Posterior vena cava (tissue), 2 donors: ENCODE results near the gene FOXJ1. TPM values are rescaled to one million over a fixed set of nuclear protein-coding genes. Genes with fewer than 3 reads are reported as not detected.
"Not testable (repeated sequence)": the region's sequence is repeated elsewhere in the genome, so short reads cannot be mapped to it uniquely, and the experiment has no call there.

Experiments
- DNase-seq: peaks from one replicate; pipeline ENCODE4 v3.0.0-alpha.2; 2020; ENCODE audit warnings: low spot score
- intact Hi-C, 2 donors: fragments of 100-400 bp; cut with DNase I; formaldehyde crosslinking; loops; one replicate each; pipeline versions ENCODE4 v1.14.1 to v1.14.2; 2022 to 2023
- long read RNA-seq, 2 donors: library from polyadenylated mRNA; unstranded; transcript quantifications; one replicate each; pipeline ENCODE4 v2.0.0, GENCODE V29; 2020 to 2021
- total RNA-seq, 2 donors: library from RNA; stranded (reverse); fragmentation: NEBNext Ultra II Directional; extraction: Animal tissue kit (Norgen Biotek cat#: 25700); gene quantifications; one replicate each; pipeline ENCODE4 v1.2.1, GENCODE V29; 2021
- donor health status: DM: yes; HTN: yes; CAD: no.
- donor health status: DM: yes; HTN: yes; CAD: no.

FOXJ1 gene
- total RNA-seq: not detected
- long read RNA-seq, donor 1: 0 reads
- long read RNA-seq, donor 2: 0 reads

- intact Hi-C loops: loop anchor here in 1 of 2 donors (5.0 kb wide), 1 partner anchor 601 kb away; no protein-coding TSS in a partner anchor
- peak; percentile 96 for DNase-seq
These were observed at the start of gene FOXJ1 for GRCh38 chr17:76141212-76142038. TSS of gene FOXJ1 (minus strand) at chr17:76141245. CDS start at chr17:76140395, 850 bp downstream.

GRCh38 chr17:76189741-76190140, 48.7 kb upstream of the FOXJ1 start:
- DNase-seq: no peak
- intact Hi-C loops: no loop called here

DNA sequence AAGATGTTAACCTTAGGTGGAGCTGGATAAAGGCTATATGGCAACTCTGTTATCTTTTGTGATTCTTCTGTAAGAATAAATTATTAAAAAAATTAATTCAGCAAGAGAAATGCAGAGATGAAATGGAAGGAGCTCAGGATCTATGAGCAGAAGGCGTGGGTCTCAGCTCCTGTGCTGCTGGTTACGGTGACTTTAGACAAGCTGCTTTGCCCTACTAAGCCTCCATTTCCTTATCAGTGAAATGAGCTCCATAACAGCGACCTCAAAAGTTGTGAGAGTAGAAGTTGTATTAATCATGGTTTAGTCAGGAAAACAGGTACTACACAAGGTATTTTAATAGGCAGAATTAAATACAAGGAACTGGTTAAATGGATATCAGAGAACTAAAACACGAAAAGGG, 48.2 kb upstream of the FOXJ1 start:
- DNase-seq: no peak
- intact Hi-C loops: no loop called here

GRCh38 chr17:76188213-76189016, 47.4 kb upstream of the FOXJ1 start:
- intact Hi-C loops: no loop called here
- DNase-seq: no peak

- intact Hi-C loops, DNase-seq: not testable (repeated sequence)
These were observed 45.7 kb upstream of the FOXJ1 start for GRCh38 chr17:76186774-76187173.

DNA sequence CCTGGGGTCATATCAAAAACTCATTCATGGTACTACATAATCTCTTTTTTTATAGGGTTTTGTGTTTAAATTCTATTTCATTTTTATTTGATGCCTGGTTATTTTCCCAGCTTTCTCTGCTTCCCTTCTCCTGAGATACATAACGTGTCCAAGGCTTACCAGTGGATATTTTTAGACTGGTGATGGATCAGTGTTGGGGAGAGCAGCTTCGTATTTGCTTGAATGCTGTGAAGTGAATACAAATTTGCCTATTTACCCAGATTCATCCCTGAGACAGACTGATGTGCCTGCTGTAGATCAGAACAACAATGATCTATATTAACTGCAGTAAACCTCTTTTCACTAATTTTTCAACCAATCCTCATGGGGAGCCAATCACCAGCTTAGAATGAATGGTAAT, 43.2 kb upstream of the FOXJ1 start:
- no peak for DNase-seq
- intact Hi-C loops: no loop called here

DNA sequence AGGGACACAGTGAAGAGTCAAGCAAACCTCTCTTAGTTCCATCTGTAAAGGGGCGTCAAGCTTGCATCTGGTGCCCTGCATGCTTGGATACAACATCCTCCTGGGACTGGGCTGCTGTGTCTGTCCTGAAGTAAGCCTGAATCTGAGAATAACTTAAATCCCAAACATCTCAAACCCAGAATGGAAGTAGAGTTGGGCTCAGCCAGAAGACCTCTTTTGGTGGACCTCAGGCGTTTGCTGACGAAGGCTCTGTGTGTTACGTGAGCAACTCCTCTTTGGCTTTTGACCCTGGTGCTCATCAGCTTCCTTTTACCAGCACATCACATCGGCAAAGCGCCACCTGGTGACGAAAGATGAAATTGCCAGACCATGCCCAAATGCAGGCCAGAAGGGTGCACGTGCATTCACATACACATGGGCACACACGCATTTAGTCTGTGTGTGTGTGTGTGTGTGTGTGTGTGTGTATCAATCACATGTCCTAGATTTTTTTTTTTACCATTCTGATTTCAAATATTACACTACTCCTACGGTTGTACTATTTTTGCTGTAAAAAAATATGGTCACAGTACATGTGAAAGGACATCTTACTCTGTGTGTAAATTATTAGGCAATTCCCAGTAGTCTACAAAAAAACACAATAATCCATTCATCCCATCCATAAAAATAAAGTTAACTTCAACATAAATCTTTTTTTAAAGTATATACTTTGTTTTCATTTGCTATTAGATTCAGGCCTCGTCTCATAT, 41.1 kb upstream of the FOXJ1 start:
- intact Hi-C loops: no loop called here
- DNase-seq: peak; percentile 96

DNA sequence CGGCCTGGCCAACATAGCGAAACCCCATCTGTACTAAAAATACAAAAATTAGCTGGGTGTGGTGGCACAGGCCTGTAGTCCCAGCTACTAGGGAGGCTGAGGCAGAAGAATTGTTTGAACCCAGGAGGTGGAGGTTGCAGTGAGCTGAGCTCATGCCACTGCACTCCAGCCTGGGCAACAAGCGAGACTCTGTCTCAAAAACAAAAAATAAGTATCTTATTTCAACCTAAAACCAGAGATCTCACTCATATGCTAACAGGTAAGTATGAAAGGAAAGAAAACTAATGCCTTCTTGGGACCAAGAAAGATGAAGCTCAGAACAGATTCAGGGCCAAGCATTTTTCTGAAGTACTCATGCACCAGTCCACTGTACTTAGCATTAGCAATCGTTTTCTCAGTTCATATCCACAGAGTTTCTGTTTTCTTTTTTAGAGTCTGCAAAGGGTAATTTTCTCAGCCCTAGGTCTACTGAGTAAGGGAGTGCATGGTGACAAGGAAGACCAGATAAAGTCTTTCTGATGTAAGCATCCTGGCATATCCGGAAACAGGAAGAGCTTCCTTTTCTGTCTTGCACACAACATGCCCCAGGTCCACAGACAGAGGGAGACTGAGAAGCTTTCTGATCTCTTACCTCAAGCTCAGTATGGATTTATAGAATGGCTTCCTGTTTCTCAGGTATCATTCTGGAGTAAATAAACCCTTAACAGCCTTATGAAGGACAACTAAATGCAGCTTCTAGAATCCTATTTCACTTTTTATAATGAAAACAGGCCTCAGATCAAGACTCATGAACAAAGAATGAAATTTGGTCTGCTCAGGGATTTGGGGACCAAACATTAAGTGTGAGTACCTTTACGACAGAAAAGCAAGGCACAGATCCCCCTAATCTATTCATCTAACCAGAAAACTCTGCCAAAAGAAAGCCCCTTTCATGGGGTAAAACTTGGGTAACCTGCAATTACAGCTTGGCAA, 38.7 kb upstream of the FOXJ1 start:
- intact Hi-C loops: loop anchor here in 1 of 2 donors (5.0 kb wide), 1 partner anchor 47 kb away; no protein-coding TSS in a partner anchor
- no peak for DNase-seq

DNA sequence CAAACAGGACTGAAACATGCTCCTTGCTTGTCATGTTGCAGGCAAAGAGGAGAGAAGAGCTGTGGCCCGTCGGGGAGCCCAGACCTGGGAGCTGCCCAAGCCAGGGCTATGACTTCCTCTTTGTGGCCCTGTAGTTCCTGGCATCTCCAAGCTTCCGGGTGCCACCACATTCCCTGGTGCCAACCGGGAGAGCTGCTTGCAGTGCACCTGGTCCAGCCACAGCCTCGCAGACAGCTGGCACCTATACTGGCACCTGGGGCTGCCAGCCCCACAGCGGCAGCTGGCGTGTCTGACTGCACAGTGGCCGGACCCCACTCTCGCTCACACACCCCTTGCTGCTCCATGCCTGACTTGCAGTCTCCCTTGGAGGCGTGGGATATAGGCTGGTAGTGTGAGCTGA, 37.1 kb upstream of the FOXJ1 start:
- no peak for DNase-seq
- intact Hi-C loops: loop anchor here in 1 of 2 donors (5.0 kb wide), 1 partner anchor 46 kb away; no protein-coding TSS in a partner anchor

DNA sequence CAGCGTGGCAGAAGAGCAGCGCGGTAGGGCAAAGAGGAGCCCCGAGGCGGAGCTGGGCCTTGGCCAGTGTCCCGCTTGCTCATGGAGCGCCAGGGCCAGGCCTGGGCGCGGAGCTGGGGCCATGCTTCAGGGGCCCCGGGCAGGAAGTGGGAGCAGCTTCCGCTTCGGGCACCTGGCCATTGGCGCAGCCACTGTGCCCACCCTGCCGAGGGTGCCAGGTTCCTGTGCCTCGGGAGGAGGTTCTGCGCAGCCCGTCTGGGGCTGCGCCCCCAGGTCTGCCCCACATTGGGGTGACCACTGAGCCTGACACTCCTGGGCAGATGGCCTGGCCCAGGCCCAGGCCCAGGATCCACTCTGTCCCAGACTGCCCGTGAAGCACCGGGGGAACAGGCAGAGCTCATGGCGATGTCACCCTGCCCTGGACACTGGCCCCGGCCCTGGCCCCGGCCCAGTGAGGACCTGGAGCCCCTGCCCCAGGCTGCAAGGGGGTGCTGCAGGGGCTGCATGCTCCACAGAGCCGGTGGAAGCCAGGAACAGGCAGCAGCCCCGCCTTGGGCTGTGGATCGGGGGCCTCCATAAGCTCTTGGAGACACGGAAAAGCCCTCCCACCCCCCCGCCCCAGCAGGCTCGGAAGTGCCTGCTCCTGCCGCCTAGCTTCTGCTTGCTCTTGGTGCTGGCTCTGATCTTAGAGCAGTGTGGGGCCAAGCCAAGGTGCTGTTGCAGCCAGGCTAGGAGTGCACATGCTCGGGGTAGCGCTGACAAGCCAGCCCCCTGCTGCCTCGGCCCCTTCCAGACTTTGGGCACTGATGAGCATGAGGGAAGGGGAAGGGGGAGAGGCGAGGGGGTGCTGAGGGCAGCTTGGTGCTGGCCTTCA, 35.9 kb upstream of the FOXJ1 start:
- intact Hi-C loops: loop anchor here in 1 of 2 donors (5.0 kb wide), 1 partner anchor 45 kb away; no protein-coding TSS in a partner anchor

GRCh38 chr17:76174037-76174436, 33.0 kb upstream of the FOXJ1 start:
- intact Hi-C loops: no loop called here
- DNase-seq: no peak

More for the DNA sequence above, 35.9 kb upstream of the FOXJ1 start:
- no peak for DNase-seq

DNA sequence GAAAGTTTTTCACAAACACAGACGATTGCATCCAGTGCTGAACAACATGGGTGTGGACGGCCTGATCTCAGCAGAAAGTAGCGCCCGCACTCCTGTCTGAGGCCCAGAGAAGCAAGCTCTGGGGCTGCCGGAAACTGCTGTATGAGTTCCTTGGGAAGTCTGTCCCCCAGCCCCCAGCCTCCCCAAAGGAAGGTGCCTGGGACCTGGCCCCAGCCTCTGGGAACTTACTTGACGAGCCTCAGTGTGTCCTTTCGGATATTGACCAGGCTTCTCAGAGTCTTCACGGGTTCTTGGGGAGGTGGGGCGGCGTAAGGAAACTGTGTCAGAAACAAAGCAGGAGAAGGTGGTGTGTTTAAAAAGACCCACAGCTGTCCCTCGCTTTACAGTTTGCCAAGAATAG, 32.4 kb upstream of the FOXJ1 start:
- DNase-seq: no peak
- intact Hi-C loops: no loop called here

GRCh38 chr17:76171706-76172105, 30.7 kb upstream of the FOXJ1 start:
- intact Hi-C loops: no loop called here
- DNase-seq: no peak

GRCh38 chr17:76170114-76170513, 29.1 kb upstream of the FOXJ1 start:
- DNase-seq: no peak
- intact Hi-C loops: no loop called here

DNA sequence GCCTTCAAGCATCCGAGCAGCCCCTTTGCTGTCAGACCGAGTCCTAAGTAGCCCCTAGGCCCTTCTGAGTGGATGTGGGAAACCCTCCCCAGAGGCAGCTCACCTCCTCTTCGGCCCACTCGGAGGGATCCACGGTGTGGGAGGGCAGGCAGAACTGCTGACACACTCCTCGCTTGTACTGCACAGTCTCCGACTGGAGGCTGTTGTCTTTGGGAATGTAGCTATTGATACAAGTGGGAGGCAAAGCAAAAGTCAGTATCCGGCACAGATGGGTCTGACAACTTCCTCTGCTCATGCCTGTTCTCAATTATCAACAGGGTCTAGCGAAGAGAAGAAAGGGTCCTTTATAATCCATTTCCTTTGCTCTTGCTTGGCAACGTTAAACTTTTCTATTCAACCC, 25.9 kb upstream of the FOXJ1 start:
- intact Hi-C loops: no loop called here
- DNase-seq: peak; percentile 64

- intact Hi-C loops: no loop called here
- peak; percentile 48 for DNase-seq
These were observed 25.1 kb upstream of the FOXJ1 start for GRCh38 chr17:76166168-76166567.

DNA sequence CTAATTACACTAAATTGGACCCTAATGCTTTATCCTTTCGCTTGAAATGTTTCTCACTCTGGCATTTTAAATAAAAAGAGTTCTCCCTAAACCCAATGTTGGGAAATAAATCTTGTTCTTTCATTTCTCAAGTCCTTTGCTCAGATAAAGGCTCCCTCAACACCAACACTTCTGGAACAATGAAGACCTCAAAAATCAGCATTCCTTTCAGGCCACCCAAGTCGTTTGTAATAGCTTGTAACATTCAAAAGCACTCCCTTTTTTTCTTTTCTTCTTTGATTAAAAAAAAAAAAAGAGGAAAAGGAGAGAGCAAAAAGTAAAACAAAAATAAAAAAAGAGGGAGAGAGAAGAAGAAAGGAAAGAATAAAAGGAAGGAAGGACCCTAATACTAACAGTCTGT, 23.3 kb upstream of the FOXJ1 start:
- intact Hi-C loops: no loop called here
- DNase-seq: no peak
